ENCODE data around the gene ARHGAP26. TPM values are rescaled to one million over a fixed set of nuclear protein-coding genes. Genes with fewer than 3 reads are reported as not detected.

ARHGAP26 gene
- total and polyA plus RNA-seq, 2 of the 4 experiments (the other 2 are of a cell fraction): 0.54 to 0.56 TPM

GRCh38 chr5:143026380-143026779, 256.2 kb downstream of the ARHGAP26 start:
- no peak overlapping the region for H4K91ac ChIP-seq (ENCODE audit: insufficient read depth, low read depth, low read length)
- no peaks in the 10 kb centered on the region for H3K79me1 ChIP-seq (ENCODE audit: low read depth in 1 of 2, low read length in 2 of 2)
- H3K36me3 ChIP-seq (ENCODE audit: control insufficient read depth, insufficient read depth, low read length): no peaks in the 10 kb centered on the region
- ATAC-seq (ENCODE audit: low read depth) (no peak), DNase-seq (no peak)
- BruUV-seq (replicated peaks): no TSS peak
- dilution Hi-C loops (cut with HindIII; ENCODE audit: low sequenced_read_pairs, unreplicated experiment): no loop called here
- no peak overlapping the region for H3K4me2 ChIP-seq (ENCODE audit: low read depth, low read length)
- H2BK120ac ChIP-seq (ENCODE audit: low read depth, low read length): peak overlapping the region; percentile 30; the same call in 1 of the 2 replicates
- H3K23ac ChIP-seq (ENCODE audit: low read depth, low read length): no peak overlapping the region
- H3K4ac ChIP-seq (ENCODE audit: low read depth, low read length): no peak overlapping the region
- peak overlapping the region; percentile 49; the same call in 2 of the 3 replicates for H2BK15ac ChIP-seq (ENCODE audit: low read depth, low read length)
- no peak overlapping the region for H4K8ac ChIP-seq (ENCODE audit: low read depth in 2 of 2, low read length in 2 of 2)
- CTCF ChIA-PET: no interaction called here
- peak overlapping the region; percentile 85 for H2AK5ac ChIP-seq (ENCODE audit: low read depth, low read length)
- POLR2A ChIA-PET (ENCODE audit: unreplicated experiment): no interaction called here
- H3K9me1 ChIP-seq (ENCODE audit: insufficient read depth, low read length): peaks cover 3% of the 10 kb centered on the region; the same call in 1 of the 2 replicates
- no peak overlapping the region for H2BK20ac ChIP-seq (ENCODE audit: low read depth, low read length)
- H3K18ac ChIP-seq (ENCODE audit: low read depth, low read length): 0 out of 2 replicates have a peak overlapping the region, but pooled peaks have one; percentile 17
- H4K5ac ChIP-seq (ENCODE audit: low read depth, low read length): no peak overlapping the region
- H3K9me3 ChIP-seq (ENCODE audit: control insufficient read depth, insufficient read depth, low read length): no peaks in the 10 kb centered on the region
- no peak overlapping the region for H2AFZ ChIP-seq (replicated peaks; ENCODE audit: low read length, poor library complexity)
- H2AK9ac ChIP-seq (replicated peaks; ENCODE audit: low read depth, low read length, poor library complexity): no peak overlapping the region
- WGBS, 2 experiments (ENCODE audit: extremely low coverage in 2 of 2, insufficient read length in 1 of 2): 85% methylated on average over 2 of the region's 3 CpGs; no CpG with 5 or more reads in 1 of the 2 experiments
- H3K27ac ChIP-seq (ENCODE audit: insufficient read depth, low read length): no peak overlapping the region
- intact Hi-C loops (cut with micrococcal nuclease): loop anchor here (5.0 to 10.0 kb wide), 2 partner anchors 36 to 148 kb away; no protein-coding TSS in a partner anchor
- H2BK5ac ChIP-seq (ENCODE audit: low read depth, low read length, poor library complexity, severe bottlenecking): peak overlapping the region; percentile 11
- peaks cover 5% of the 10 kb centered on the region for H3K27me3 ChIP-seq (ENCODE audit: control insufficient read depth, insufficient read depth, low read length)
- H3K9ac ChIP-seq (ENCODE audit: low read depth, low read length): no peak overlapping the region
- no peak overlapping the region for H3K56ac ChIP-seq (ENCODE audit: extremely low read depth, insufficient read depth, low read length)
- no peak for TF ChIP-seq MXI1 (IDR thresholded peaks at IDR 0.05; ENCODE audit: borderline replicate concordance, low read depth, low read length)
- TF ChIP-seq RCOR1 (IDR thresholded peaks at IDR 0.05; ENCODE audit: insufficient replicate concordance, low read length): no peak
- no peak for TF ChIP-seq NFE2L2 (IDR thresholded peaks at IDR 0.05; ENCODE audit: low read depth, low read length)
- TF ChIP-seq CTCF (conservative IDR thresholded peaks at IDR 0.05; ENCODE audit: low read depth, low read length): no peak
- no peak for TF ChIP-seq FOS (IDR thresholded peaks at IDR 0.05; ENCODE audit: low read depth, low read length)
- TF ChIP-seq RAD21 (IDR thresholded peaks at IDR 0.05; ENCODE audit: low read length): no peak
- TF ChIP-seq CHD1 (IDR thresholded peaks at IDR 0.05; ENCODE audit: low read depth, low read length): no peak
- TF ChIP-seq SMC3 (IDR thresholded peaks at IDR 0.05; ENCODE audit: low read depth, low read length): no peak
- no peak for TF ChIP-seq BHLHE40 (IDR thresholded peaks at IDR 0.05; ENCODE audit: low read depth, low read length)
- TF ChIP-seq MAZ (IDR thresholded peaks at IDR 0.05; ENCODE audit: borderline replicate concordance, low read depth, low read length): no peak
- TF ChIP-seq MAFK (IDR thresholded peaks at IDR 0.05; ENCODE audit: low read depth, low read length): no peak
- TF ChIP-seq ELK1 (IDR thresholded peaks at IDR 0.05; ENCODE audit: borderline replicate concordance, low read depth, low read length): no peak
- TF ChIP-seq USF2 (IDR thresholded peaks at IDR 0.05; ENCODE audit: low read depth, low read length): no peak
- no peak for TF ChIP-seq CEBPB (IDR thresholded peaks at IDR 0.05; ENCODE audit: low read depth, low read length)
- TF ChIP-seq POLR2A (IDR thresholded peaks at IDR 0.05; ENCODE audit: low read depth, low read length): no peak
- no peak overlapping the region for H3K4me3 ChIP-seq (ENCODE audit: insufficient read depth, low read depth, low read length)
- H4K20me1 ChIP-seq (ENCODE audit: insufficient read depth, low read length): no peaks in the 10 kb centered on the region
- H3K14ac ChIP-seq (replicated peaks; ENCODE audit: low read depth, low read length): no peak overlapping the region
- H3K4me1 ChIP-seq (ENCODE audit: control insufficient read depth, insufficient read depth, low read length): peaks cover 18% of the 10 kb centered on the region
- in situ Hi-C loops (cut with MboI; ENCODE audit: low sequenced_read_pairs): no loop called here
